Duodenal mucosa (tissue), 2 donors: ENCODE results near the gene CYP3A5.
"Not testable (repeated sequence)": the region's sequence is repeated elsewhere in the genome, so short reads cannot be mapped to it uniquely, and the experiment has no call there.

ENCODE experiments used
- H3K27ac ChIP-seq: one replicate; pipeline ENCODE4 v1.7.0; 2013; ENCODE audit warnings: low read depth, low read length
- H3K27me3 ChIP-seq, 2 donors: one replicate each; pipeline ENCODE4 v1.7.0; 2013; ENCODE audit warnings: low read length in 2 of 2, control low read depth in 1 of 2; ENCODE audit not compliant: insufficient read depth in 2 of 2, control insufficient read depth in 1 of 2
- H3K36me3 ChIP-seq, 2 donors: one replicate each; pipeline ENCODE4 v1.7.0; 2013; ENCODE audit warnings: low read length in 2 of 2, control low read depth in 1 of 2; ENCODE audit not compliant: insufficient read depth in 2 of 2, control insufficient read depth in 1 of 2
- H3K4me1 ChIP-seq, 2 donors: one replicate each; pipeline ENCODE4 v1.7.0; 2013; ENCODE audit warnings: low read length in 2 of 2, control low read depth in 1 of 2; ENCODE audit not compliant: insufficient read depth in 2 of 2, control insufficient read depth in 1 of 2
- H3K4me3 ChIP-seq, 2 donors: one replicate each; pipeline ENCODE4 v1.7.0; 2013; ENCODE audit warnings: low read length in 2 of 2, low read depth in 1 of 2
- H3K9ac ChIP-seq, 2 donors: one replicate each; pipeline ENCODE4 v1.7.0; 2013; ENCODE audit warnings: low read length in 2 of 2, low read depth in 1 of 2
- H3K9me3 ChIP-seq, 2 donors: one replicate each; pipeline ENCODE4 v1.7.0; 2013; ENCODE audit warnings: low read length in 2 of 2, control low read depth in 1 of 2; ENCODE audit not compliant: control insufficient read depth in 1 of 2

The CYP3A5 gene

GRCh38 chr7:99644431-99644830 lies 35.4 kb downstream of the CYP3A5 start:
- H3K36me3 ChIP-seq: peaks cover 6 to 12% of the 10 kb centered on the region in 2 donors

DNA sequence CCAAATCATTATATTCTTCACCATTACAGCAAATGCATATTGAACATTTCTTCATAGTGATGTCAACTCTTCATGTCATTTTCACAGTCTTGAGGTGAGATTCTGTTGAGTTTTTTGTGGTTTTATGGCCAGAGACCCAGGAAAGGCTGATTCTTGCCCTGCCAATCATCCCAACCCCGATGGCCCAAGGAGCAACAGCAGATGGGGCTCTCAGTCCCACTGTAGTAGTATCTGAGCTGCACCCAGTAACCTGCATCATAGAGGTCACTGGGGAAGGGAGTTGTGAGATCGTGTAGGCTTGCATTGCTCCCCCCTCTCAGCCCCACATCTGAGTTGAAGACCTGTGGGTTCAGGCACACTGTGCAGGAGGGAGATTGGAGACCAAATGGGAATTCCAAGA lies 36.3 kb downstream of the CYP3A5 start:
- no peaks in the 10 kb centered on the region for H3K4me1 ChIP-seq
- no peak overlapping the region for H3K9ac ChIP-seq

More at GRCh38 chr7:99644431-99644830, 35.4 kb downstream of the CYP3A5 start:
- Histone ChIP-seq H3K9ac (no peak overlapping the region), H3K4me3 (no peak overlapping the region), H3K27me3 (no peaks in the 10 kb centered on the region), H3K27ac (no peak overlapping the region), H3K4me1 (no peaks in the 10 kb centered on the region), H3K9me3 (no peaks in the 10 kb centered on the region)

GRCh38 chr7:99642027-99642426 lies 37.8 kb downstream of the CYP3A5 start:
- H3K9ac ChIP-seq: no peak overlapping the region
- H3K4me3 ChIP-seq: no peak overlapping the region
- peaks cover 3 to 8% of the 10 kb centered on the region in 2 donors for H3K36me3 ChIP-seq
- no peaks in the 10 kb centered on the region for H3K9me3 ChIP-seq
- H3K4me1 ChIP-seq: no peaks in the 10 kb centered on the region
- no peaks in the 10 kb centered on the region for H3K27me3 ChIP-seq
- H3K27ac ChIP-seq: no peak overlapping the region

More for the DNA sequence above, 36.3 kb downstream of the CYP3A5 start:
- no peak overlapping the region for H3K27ac ChIP-seq
- H3K27me3 ChIP-seq: no peaks in the 10 kb centered on the region
- H3K4me3 ChIP-seq: no peak overlapping the region
- H3K36me3 ChIP-seq: peaks cover 6 to 9% of the 10 kb centered on the region in 2 donors
- no peaks in the 10 kb centered on the region for H3K9me3 ChIP-seq

DNA sequence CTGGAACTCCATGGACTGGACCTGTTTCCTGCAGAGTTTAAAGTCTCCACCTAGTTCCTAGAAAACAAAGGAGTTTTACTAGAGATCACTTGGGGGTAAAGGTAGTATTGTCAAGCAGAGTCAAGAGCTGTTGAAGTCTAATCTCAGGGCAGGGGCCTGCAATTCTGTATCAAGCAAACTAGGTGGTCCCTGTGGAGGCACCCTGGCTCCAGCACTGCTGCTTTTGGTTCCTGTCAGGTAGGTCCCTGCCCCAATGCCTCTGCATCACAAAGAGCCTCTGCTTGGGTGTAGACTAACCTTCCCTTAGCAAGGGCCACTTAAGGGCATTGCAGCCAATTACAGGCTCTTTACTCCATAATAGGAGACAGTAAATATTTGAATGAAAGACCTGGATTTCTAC lies 40.5 kb downstream of the CYP3A5 start:
- Histone ChIP-seq H3K4me1 (no peaks in the 10 kb centered on the region), H3K27me3 (no peaks in the 10 kb centered on the region), H3K36me3 (peaks cover 0 to 5% of the 10 kb centered on the region in 2 donors), H3K4me3 (no peak overlapping the region), H3K9me3 (no peaks in the 10 kb centered on the region), H3K9ac (no peak overlapping the region), H3K27ac (no peak overlapping the region)

DNA sequence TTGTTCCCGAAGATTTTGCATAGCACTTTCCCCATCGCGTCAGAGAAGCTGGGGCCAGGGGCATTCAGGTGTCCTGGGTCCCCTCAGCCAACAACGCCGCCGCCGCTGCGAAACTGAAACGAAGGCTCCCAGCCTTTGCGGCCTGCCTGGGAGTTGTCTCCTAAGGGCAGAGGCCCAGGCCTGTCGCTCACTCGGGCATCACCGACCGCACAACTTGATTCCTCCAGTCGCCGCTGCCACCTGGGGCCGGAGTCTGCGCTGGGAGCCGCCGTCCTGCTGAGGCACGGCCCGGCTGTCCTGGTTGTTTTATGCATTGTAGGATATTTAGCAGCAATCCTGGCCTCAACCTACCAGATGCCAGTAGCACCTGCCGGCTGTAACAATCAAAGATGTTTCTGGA lies 41.1 kb downstream of the CYP3A5 start:
- H3K9ac ChIP-seq: no peak overlapping the region
- H3K4me3 ChIP-seq: no peak overlapping the region
- H3K9me3 ChIP-seq: no peaks in the 10 kb centered on the region
- H3K36me3 ChIP-seq: peaks cover 0 to 8% of the 10 kb centered on the region in 2 donors
- no peak overlapping the region for H3K27ac ChIP-seq
- H3K4me1 ChIP-seq: no peaks in the 10 kb centered on the region
- no peaks in the 10 kb centered on the region for H3K27me3 ChIP-seq

DNA sequence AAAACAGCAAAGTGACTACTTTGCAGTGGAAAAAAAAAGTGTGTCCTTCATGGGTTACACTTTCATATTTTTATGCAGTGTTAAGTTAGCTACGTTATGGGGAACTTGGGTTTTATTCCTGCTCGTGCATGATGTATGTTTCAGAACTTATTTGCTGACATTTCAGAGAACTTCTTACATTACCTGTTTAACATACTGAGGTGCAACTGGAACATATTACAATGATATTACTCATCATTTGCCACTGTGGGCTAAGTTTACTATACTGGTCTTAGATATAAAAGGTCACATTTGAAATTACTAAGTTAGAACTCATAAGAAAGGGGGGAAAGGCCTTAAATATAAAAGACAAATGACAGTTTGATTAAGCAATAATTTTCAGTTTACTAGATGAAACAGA lies 42.4 kb downstream of the CYP3A5 start:
- not testable (repeated sequence) for H3K4me1 ChIP-seq, H3K27me3 ChIP-seq, H3K9me3 ChIP-seq, H3K4me3 ChIP-seq, H3K9ac ChIP-seq, H3K27ac ChIP-seq
- peaks cover 0 to 15% of the 10 kb centered on the region in 2 donors for H3K36me3 ChIP-seq

DNA sequence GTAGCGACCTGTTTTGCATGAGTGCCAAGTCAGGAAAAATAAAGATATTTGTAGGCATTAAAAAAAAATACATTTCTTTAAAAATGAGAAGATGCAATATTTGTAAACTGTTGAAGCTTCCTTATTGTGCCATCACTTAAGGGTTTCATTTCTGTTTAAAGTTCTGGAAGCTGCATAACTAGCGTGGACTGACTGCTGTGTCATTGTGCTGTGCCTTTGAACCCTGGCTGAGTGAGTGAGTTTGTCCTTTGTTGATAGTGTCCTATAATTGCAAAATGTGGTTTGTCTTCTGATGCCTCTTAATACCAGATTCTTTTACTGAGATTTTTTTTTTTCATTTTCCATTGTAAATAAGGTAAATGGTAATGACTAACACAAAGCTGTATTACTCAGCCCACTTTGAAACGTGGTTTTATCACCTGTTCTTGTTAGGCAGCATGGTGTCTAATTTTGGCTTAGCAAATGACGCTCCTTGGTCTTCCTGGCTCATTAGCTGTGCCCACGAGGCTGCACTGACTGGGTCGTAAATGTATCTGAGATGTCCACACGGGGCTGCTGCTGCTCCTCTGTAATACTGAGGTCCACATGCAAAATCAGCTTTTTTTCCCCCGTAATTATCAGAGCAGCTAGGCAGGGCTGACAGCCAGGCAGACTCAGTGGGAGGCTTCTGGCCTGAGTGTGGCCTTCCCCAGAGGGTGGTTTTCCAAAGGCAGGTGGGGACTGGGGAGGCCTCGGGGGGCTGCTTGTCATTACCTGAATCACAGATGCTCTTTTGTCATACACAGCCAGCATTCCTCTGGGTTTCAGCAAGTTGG lies 48.3 kb downstream of the CYP3A5 start:
- Histone ChIP-seq H3K9ac (no peak overlapping the region), H3K27ac (no peak overlapping the region), H3K27me3 (no peaks in the 10 kb centered on the region), H3K4me3 (no peak overlapping the region), H3K9me3 (no peaks in the 10 kb centered on the region), H3K36me3 (peaks cover 22 to 63% of the 10 kb centered on the region in 2 donors), H3K4me1 (no peaks in the 10 kb centered on the region)

DNA sequence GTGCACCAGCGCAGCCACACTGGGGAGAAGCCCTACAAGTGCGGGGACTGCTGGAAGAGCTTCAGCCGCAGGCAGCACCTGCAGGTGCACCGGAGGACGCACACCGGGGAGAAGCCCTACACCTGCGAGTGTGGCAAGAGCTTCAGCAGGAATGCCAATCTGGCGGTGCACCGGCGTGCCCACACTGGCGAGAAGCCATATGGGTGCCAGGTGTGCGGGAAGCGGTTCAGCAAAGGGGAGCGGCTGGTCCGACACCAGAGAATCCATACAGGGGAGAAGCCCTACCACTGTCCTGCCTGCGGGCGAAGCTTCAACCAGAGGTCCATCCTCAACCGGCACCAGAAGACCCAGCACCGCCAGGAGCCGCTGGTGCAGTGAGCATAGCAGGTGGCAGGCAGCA lies 50.2 kb downstream of the CYP3A5 start:
- no peak overlapping the region for H3K27ac ChIP-seq
- H3K9me3 ChIP-seq: no peaks in the 10 kb centered on the region
- H3K9ac ChIP-seq: no peak overlapping the region
- H3K4me3 ChIP-seq: no peak overlapping the region
- H3K27me3 ChIP-seq: no peaks in the 10 kb centered on the region
- H3K4me1 ChIP-seq: no peaks in the 10 kb centered on the region
- H3K36me3 ChIP-seq: peaks cover 38 to 82% of the 10 kb centered on the region in 2 donors

DNA sequence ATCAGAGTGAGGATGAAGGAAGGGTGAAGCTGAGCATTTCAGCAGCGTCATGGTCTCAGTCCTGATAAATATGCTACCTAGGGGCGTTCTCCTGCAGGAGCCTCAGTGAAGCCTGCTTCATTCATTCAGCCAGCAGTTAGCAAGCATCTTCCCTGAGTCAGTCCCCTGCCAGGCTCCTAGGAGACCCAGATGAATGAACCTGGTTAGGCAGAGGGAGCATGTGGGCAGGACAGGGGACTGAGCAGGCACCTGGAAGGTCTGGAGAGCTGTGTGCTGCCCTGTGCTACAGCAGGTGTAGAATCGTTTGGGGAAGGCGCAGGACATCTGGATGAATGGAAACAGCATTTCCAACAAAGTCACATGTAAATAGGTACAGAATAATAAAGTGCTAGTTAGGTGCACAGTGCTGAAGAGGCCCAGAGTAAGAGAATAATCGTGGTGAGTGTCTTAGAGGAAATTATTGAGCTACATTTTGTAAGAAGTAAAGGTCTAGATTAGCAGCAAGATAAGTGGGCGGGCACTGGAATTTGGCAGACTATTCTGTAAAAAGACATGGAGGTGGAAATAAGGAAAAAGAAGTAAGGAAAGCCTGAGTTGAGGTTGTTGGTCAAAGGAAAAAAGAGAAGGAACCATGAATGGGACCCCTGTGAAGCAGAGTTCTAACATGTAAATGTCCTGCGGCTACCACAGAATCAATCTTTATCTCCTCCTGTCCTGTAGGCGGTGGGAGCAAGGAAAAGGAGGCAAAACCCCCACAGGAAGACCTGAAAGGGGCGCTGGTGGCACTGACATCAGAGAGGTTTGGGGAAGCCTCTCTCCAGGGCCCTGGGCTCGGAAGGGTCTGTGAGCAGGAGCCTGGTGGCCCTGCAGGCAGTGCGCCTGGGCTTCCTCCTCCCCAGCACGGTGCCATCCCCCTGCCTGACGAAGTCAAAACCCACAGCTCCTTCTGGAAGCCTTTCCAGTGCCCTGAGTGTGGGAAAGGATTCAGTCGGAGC lies 51.0 kb downstream of the CYP3A5 start:
- Histone ChIP-seq H3K36me3 (peaks cover 47 to 89% of the 10 kb centered on the region in 2 donors), H3K4me3 (no peak overlapping the region), H3K27ac (no peak overlapping the region), H3K9me3 (no peaks in the 10 kb centered on the region), H3K4me1 (peaks cover 0 to under 1% of the 10 kb centered on the region in 2 donors), H3K9ac (no peak overlapping the region), H3K27me3 (no peaks in the 10 kb centered on the region)

- Histone ChIP-seq H3K27ac (no peak overlapping the region), H3K9ac (no peak overlapping the region), H3K27me3 (no peaks in the 10 kb centered on the region), H3K9me3 (no peaks in the 10 kb centered on the region), H3K4me3 (no peak overlapping the region), H3K4me1 (peaks cover 6 to 8% of the 10 kb centered on the region in 2 donors), H3K36me3 (peaks cover 55 to 94% of the 10 kb centered on the region in 2 donors)
Observed at GRCh38 chr7:99627513-99627912, 52.3 kb downstream of the CYP3A5 start.
